SW 1271 (cell line): Measurements from ENCODE around the gene GPBAR1.

ENCODE experiments used
- DNase-seq, 2 experiments: peaks; one replicate each; lab custom pipeline; 2025; lab: John Stamatoyannopoulos, UW

The GPBAR1 gene

GRCh38 chr2:218285604-218286003 is 24.8 kb downstream of the GPBAR1 start:
- no peak for DNase-seq

GRCh38 chr2:218286570-218287459 is 26.0 kb downstream of the GPBAR1 start:
- peak; percentile 84 to 96 for DNase-seq

- no peak for DNase-seq
These were observed 29.0 kb downstream of the GPBAR1 start for GRCh38 chr2:218289639-218290315.

GRCh38 chr2:218290316-218291261 is 29.8 kb downstream of the GPBAR1 start:
- DNase-seq: no peak

GRCh38 chr2:218291318-218292047 is 30.7 kb downstream of the GPBAR1 start:
- DNase-seq: no peak

GRCh38 chr2:218292048-218293014 is 31.5 kb downstream of the GPBAR1 start, which contains the start of gene TMBIM1:
Gene TMBIM1 (minus strand): TSS chr2:218292503. CDS start chr2:218282141, 10,362 bp downstream.
- peak in 1 of 2 experiments; percentile 60 for DNase-seq

- no peak for DNase-seq
These were observed 33.1 kb downstream of the GPBAR1 start for GRCh38 chr2:218293715-218294429.

- DNase-seq: no peak
These were observed 33.7 kb downstream of the GPBAR1 start for GRCh38 chr2:218294430-218295022.

GRCh38 chr2:218295029-218295428 is 34.2 kb downstream of the GPBAR1 start:
- no peak for DNase-seq

GRCh38 chr2:218296200-218296599 is 35.4 kb downstream of the GPBAR1 start:
- no peak for DNase-seq

GRCh38 chr2:218296847-218297246 is 36.0 kb downstream of the GPBAR1 start:
- no peak for DNase-seq

- no peak for DNase-seq
These were observed 37.6 kb downstream of the GPBAR1 start for GRCh38 chr2:218298314-218298875.

- no peak for DNase-seq
These were observed 39.3 kb downstream of the GPBAR1 start for GRCh38 chr2:218300141-218300540.

- DNase-seq: peak; percentile 50 to 81
These were observed 40.5 kb downstream of the GPBAR1 start for GRCh38 chr2:218301176-218301819.

GRCh38 chr2:218305383-218305782 is 44.6 kb downstream of the GPBAR1 start:
- DNase-seq: no peak

GRCh38 chr2:218306184-218306920 is 45.5 kb downstream of the GPBAR1 start:
- no peak for DNase-seq

GRCh38 chr2:218307415-218308090 is 46.7 kb downstream of the GPBAR1 start:
- DNase-seq: no peak
